Activated CD4-positive, alpha-beta T cell treated with anti-CD3 and anti-CD28 coated beads, Interleukin-2, amount 50 U/mL, for 4 hours (primary cell): ENCODE results near the gene UBXN11.
A peak's percentile ranks its signal among the peaks of the same experiment; 100 is the strongest.
"Not testable (repeated sequence)": the region's sequence is repeated elsewhere in the genome, so short reads cannot be mapped to it uniquely, and the experiment has no call there.

ENCODE experiments used
- DNase-seq, 2 experiments: peaks; one replicate each; pipeline ENCODE4 v3.0.0-alpha.2; 2020

Gene UBXN11

GRCh38 chr1:26300578-26301275, 5.7 kb downstream of the UBXN11 start:
- no peak for DNase-seq

GRCh38 chr1:26297791-26298124, 8.7 kb downstream of the UBXN11 start:
- DNase-seq = no peak

GRCh38 chr1:26297057-26297790, 9.2 kb downstream of the UBXN11 start:
- DNase-seq = no peak

GRCh38 chr1:26296340-26297056, 9.9 kb downstream of the UBXN11 start:
- no peak for DNase-seq

GRCh38 chr1:26295194-26296138, 11.0 kb downstream of the UBXN11 start:
- DNase-seq = no peak

GRCh38 chr1:26293911-26294463, 12.4 kb downstream of the UBXN11 start:
- no peak for DNase-seq

- not testable (repeated sequence) for DNase-seq
Observed at GRCh38 chr1:26292735-26293134, 13.7 kb downstream of the UBXN11 start.

- DNase-seq = no peak
Observed at GRCh38 chr1:26291939-26292338, 14.5 kb downstream of the UBXN11 start.

- no peak for DNase-seq
Observed at GRCh38 chr1:26291433-26291832, 15.0 kb downstream of the UBXN11 start.

GRCh38 chr1:26290882-26291261, 15.6 kb downstream of the UBXN11 start:
- no peak for DNase-seq

GRCh38 chr1:26290122-26290881, 16.1 kb downstream of the UBXN11 start:
- no peak for DNase-seq

GRCh38 chr1:26289158-26290059, 17.0 kb downstream of the UBXN11 start:
- no peak for DNase-seq

GRCh38 chr1:26288311-26288941, 18.0 kb downstream of the UBXN11 start:
- peak; percentile 71 to 73 for DNase-seq

- DNase-seq = no peak
Observed at GRCh38 chr1:26287811-26288210, 18.6 kb downstream of the UBXN11 start.

GRCh38 chr1:26287033-26287711, 19.3 kb downstream of the UBXN11 start:
- DNase-seq = peak; percentile 40

GRCh38 chr1:26286064-26286416, 20.4 kb downstream of the UBXN11 start:
- no peak for DNase-seq

GRCh38 chr1:26285366-26286063, 20.9 kb downstream of the UBXN11 start:
- DNase-seq = no peak

GRCh38 chr1:26284597-26285347, 21.7 kb downstream of the UBXN11 start:
- DNase-seq = peak; percentile 98
